Daoy (cell line): ENCODE measurements around the gene TNS3. TPM values are rescaled to one million over a fixed set of nuclear protein-coding genes. Genes with fewer than 3 reads are reported as not detected.
A peak's percentile ranks its signal among the peaks of the same experiment; 100 is the strongest.
"Not testable (repeated sequence)": the region's sequence is repeated elsewhere in the genome, so short reads cannot be mapped to it uniquely, and the experiment has no call there.

ENCODE experiments used
- DNase-seq: peaks from one replicate; pipeline ENCODE4 v3.0.0-alpha.2; 2015; ENCODE audit warnings: low read depth
- total RNA-seq: library from RNA; depleted of rRNA; stranded (reverse); fragments of >200 nt; shearing (Covaris generic); gene quantifications from 2 replicates; pipeline ENCODE4 v1.2.3, GENCODE V29; 2014

The TNS3 gene
- total RNA-seq, 1 experiment from 2014 or later = 58.3 TPM

GRCh38 chr7:47542051-47542450, 39.9 kb downstream of the TNS3 start:
- no peak for DNase-seq

GRCh38 chr7:47541485-47541884, 40.4 kb downstream of the TNS3 start:
- not testable (repeated sequence) for DNase-seq

GRCh38 chr7:47540387-47541350, 41.2 kb downstream of the TNS3 start:
- DNase-seq = no peak

GRCh38 chr7:47540053-47540386, 41.9 kb downstream of the TNS3 start:
- no peak for DNase-seq

GRCh38 chr7:47539398-47540052, 42.4 kb downstream of the TNS3 start:
- peak; percentile 85 for DNase-seq

GRCh38 chr7:47538846-47539311, 43.0 kb downstream of the TNS3 start:
- no peak for DNase-seq

GRCh38 chr7:47537716-47538675, 43.9 kb downstream of the TNS3 start:
- no peak for DNase-seq

GRCh38 chr7:47536661-47537611, 45.0 kb downstream of the TNS3 start:
- DNase-seq = peak; percentile 86

GRCh38 chr7:47535704-47536628, 45.9 kb downstream of the TNS3 start:
- peak; percentile 58 for DNase-seq

GRCh38 chr7:47535035-47535703, 46.7 kb downstream of the TNS3 start:
- no peak for DNase-seq

GRCh38 chr7:47534322-47535034, 47.4 kb downstream of the TNS3 start:
- peak; percentile 59 for DNase-seq

- DNase-seq = no peak
These were observed 50.1 kb downstream of the TNS3 start for GRCh38 chr7:47531584-47532492.

- no peak for DNase-seq
These were observed 51.9 kb downstream of the TNS3 start for GRCh38 chr7:47529826-47530555.

- DNase-seq = no peak
These were observed 52.5 kb downstream of the TNS3 start for GRCh38 chr7:47529405-47529804.

GRCh38 chr7:47528471-47528870, 53.4 kb downstream of the TNS3 start:
- DNase-seq = no peak

- DNase-seq = no peak
These were observed 55.4 kb downstream of the TNS3 start for GRCh38 chr7:47526466-47526865.
